ENCODE data around the gene MAPRE2.
"Not testable (repeated sequence)": the region's sequence is repeated elsewhere in the genome, so short reads cannot be mapped to it uniquely, and the experiment has no call there.

The MAPRE2 gene

DNA sequence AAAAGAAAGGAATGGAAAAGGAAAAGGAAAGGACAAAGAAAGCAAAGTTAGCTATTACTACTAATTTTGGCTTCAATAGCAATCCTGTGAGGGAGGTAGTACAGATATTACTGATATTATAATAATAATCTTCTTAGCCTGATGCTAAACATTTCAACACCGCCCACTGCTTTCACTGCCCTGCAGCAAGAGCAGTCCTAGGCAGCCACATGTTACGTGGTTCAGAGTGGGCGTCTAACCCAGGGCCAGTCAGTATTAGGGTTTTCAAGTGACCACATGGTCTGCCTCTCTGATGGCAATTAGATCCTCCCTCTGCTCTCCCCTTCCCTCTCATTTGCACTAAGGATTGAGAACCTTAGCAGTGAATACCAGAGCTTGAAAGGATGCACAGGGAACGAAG is 116.0 kb downstream of the MAPRE2 start:
- no peak for DNase-seq

DNA sequence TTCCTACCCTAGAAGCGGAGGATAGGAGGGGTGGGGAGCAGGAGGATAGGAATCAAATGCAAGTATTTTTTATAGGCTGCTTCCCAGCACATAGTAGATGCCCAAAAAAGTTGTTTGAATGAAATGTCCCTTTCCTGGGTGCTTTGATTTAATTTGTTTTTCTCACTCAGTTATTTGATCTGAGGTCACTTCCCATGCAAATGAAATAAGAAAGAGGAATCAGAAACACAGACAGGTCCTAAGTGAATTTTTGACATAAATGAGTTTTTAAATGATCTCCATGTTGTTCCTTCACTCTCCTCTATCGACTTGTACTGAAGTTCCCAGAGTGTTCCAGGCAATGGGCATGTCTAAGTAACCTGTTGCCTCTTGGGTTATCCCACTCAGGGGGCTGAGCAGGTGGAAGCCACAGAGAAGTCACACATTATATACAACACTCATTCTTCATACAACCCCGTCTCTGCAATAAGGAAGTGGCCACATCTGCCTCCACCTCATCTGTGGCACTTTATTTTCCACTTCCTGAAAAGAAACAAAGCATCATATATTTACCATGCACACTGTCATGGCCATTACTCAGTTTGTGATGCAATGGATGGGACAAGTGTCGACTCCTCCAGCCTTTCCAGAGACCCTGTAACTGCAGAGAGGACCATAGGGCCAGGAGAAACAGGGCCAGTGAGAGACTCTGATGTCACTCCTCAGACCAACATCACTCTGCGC is 117.7 kb downstream of the MAPRE2 start:
- no peak for DNase-seq

DNA sequence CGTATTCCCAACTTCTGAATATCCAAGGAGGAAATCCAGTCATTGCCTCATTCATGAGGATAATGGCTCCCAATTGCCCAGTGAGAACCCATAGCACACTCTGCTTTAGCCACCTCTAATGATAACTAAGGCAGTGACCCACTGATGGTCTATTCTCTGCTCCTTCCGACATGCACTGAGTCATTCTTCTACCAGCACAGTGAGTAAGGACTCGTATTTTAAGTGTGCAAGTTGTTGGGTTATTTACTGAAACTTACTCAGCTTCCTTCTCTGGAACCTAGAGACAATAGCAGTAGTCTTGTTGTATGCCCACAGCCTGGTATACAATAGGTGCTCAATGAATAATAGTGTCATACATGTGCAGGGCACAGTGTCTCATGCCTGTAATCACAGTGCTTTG is 118.6 kb downstream of the MAPRE2 start:
- no peak for DNase-seq

DNA sequence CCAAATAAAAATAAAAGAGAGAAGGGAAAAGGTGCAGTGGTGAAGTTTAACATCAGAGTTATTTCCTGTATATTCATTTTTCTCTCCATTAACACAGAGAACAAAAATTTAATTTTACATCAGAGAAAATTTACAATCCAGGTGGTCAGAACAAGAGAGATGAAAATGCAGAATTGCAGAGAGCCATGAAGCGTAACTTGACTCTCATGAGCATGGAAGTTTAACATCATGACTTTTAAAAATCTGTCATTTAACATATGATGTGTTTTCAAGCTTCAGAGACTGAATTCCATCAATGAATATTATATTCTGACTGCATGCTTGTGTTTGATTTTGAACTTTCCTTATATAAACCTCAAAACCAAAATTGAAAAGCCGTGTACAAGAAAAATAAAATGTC is 120.3 kb downstream of the MAPRE2 start:
- no peak for DNase-seq

DNA sequence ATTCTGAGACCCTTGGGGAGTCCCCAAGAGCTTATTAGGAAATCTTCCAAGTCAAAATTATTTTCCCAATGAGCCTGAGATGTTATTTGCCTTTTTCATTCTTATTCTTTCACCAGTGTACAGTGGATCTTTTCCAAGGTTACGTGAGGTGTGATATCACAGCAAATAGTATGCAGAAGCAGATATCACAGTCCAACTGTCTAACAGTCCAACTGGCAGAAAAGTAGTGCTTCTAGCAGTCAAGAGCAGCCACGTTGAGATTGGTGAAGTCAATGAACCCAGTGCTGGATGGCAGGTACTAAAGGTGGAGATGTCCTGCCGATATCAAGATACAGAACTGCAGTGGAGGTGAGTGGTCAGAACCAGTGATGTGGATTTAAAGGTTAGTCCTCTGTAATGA is 120.7 kb downstream of the MAPRE2 start:
- no peak for DNase-seq

DNA sequence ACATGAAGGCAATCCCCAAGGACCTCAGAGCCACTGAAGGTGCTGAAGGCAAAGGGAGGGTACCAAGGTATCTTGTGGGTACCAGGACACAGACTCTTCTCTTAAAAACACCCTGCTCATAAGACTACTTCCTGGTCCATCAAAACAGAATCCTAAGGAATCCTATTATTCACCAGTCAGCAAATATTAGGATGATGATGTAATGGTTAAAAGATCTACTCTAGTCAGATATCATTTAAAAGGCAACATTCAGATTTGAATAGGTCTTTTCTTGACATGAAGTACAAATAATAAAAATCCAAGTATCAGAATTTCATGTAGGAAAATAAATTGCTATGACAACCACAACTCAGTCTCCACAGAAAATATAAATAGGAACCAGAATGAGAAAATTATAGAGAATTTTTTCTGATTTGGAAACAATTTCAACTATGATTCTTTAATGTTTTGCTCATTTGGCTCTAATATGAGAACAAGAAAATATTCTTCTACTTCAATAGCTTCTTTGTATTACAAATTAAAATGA is 121.9 kb downstream of the MAPRE2 start:
- no peak for DNase-seq

DNA sequence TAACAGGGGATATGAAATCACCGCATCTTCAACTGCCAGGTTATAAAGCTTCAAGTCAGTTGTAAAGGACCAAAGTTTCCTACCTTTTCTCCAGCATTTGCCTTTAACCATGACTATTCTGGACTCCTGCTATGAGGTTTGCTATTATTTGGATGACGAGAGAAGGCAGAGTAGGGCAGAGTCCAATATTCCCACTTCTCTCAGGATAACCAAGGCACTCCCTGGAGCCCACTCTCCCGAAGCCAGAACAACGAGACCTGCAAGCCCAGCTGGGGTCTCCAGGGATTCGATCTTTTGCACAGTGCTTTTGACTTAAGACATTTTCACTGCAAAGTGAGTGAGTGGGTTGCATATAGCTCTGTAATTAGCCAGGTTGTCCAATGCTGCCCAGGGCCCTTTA is 122.5 kb downstream of the MAPRE2 start:
- DNase-seq = no peak

DNA sequence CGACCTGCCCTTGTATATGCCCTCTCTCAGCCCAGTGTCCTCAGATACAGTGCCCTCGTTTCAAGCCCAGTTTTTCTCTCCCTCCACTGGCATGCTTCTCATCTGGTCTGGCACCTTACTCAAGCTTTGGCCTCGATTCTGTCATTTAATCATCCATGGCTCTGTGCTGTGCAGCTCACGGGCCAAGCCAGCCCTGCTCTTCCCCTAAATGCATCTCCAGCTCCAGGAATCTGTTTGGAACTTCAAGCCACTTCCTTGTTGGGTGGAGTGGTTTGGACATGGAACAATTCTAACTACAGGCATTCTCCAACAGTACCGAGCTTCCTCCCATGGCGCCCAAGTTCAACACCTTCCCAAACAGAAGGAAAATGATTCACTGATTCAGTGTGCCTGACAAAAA is 122.9 kb downstream of the MAPRE2 start:
- no peak for DNase-seq

DNA sequence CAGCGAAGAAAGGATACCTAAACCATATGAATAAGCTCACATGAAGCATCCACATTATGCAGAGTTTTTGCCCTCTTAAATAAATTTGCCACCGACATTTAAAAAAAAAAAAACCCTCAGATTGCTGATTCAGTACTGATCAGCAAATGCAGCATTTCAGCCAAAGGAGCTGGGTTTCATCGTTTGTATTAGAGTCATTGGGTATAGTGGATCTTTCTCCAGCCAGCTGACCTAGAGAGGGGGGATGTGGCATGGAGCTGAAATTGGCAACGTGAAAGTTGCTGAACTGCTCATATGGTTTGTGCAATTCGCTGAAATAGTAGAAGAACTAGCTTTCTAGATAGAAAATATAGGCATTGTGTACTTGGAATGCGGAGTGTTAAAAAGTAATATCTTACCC is 126.1 kb downstream of the MAPRE2 start:
- DNase-seq = no peak

DNA sequence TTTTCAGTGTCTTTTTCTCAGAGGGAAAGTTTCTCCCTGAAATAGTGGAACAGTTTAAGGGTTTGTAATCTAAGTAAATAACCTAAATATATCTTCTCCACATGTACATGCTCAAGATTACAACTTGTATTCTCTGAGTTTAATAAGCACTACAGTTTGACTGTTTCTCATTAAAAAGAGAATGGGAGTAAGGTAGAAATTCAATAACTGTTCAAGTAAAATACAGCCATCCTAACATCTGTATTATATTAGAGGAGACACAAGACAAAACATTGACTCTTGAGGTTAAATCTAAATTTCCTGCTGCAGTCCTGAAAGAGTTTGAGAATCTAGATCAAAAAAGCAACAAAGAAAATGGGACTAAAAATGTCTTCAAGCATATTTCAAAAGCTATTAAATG is 126.6 kb downstream of the MAPRE2 start:
- no peak for DNase-seq

DNA sequence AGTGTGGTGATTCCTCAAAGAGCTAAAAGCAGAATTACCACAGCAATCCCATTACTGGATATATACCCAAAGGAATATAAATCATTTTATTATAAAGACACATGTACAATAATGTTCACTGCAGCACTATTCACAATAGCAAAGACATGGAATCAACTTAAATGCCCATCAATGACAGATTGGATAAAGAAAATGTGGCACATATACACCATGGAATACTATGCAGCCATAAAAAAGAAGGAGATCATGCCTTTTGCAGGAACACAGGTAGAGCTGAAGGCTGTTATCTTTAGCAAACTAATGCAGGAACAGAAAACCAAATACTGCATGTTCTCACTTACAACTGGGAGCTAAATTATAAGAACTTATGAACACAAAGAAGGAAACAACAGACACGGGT is 129.1 kb downstream of the MAPRE2 start:
- not testable (repeated sequence) for DNase-seq

DNA sequence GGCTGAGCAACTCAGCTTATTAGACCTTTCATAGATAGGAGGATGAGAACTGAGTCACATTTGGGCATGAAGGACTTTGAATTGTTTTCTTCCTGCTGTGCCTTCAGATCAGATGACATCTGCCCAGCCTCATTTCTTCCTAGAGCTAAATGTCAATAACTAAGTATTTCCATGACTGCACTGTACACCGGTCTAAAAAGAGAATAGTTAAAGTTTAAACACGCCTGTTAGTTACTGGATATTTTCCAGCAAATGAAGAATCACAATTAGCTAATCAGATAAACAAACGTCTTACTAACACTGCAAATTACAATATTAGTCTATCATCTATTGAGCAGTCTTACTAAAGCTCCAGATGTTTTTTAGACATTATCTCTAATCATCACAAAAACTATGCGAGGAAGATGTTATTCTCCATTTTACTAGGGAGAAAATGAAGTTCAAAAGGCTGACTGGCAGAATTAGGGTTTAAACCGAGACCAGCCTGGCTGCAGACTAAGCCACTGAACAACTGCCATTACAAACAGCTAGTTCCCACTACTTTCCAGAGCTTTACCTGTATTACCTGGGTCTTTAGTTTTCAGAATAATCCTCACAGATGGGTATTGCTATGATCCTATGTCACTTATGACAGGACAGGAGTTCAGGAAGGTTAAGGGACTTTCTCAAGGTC is 130.2 kb downstream of the MAPRE2 start:
- no peak for DNase-seq

DNA sequence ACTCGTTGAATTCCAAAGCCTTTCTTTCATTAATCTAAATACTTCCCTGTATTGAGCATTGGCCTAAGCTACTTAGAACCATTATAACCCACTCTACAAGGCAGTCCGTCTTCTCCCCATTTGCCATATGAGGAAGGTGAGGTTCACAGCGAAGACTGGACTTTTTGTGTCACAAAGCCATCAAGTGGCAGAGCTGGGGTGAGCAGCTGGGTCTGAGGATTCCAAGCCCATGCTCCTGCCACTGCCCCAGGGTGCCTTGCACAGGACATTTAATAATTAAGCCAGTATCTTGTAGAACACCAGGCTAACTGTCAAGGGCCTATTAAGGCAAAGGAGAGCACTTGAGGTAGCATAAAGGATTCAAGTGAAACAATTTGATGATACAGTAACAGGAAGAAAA is 130.8 kb downstream of the MAPRE2 start:
- no peak for DNase-seq

DNA sequence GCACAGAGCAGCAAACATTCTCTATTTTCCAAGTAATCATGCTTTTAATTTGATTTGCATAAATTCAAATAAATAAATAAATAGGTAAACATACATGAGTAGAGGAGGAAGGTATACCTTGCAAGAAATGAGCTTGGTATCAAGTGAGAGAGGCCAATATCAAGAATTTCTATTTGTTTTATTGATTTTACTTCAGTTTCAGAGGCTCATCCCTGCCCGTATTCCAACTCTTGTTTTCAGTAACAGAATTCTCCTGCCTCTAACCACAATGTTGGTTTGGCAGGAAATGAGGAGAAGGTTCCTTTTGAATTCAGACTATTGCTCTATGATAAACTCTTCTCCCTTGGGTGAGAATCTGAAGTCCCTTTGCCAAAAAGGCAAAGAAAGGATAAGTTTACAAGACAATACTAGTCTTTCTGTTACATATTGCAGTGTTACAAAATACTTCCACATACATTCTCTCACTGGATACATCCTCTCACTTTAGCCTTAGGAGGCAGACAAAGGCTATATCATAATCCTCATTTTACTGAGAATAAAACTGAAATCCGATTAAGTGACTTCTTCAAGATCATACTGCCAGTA is 131.3 kb downstream of the MAPRE2 start:
- no peak for DNase-seq

DNA sequence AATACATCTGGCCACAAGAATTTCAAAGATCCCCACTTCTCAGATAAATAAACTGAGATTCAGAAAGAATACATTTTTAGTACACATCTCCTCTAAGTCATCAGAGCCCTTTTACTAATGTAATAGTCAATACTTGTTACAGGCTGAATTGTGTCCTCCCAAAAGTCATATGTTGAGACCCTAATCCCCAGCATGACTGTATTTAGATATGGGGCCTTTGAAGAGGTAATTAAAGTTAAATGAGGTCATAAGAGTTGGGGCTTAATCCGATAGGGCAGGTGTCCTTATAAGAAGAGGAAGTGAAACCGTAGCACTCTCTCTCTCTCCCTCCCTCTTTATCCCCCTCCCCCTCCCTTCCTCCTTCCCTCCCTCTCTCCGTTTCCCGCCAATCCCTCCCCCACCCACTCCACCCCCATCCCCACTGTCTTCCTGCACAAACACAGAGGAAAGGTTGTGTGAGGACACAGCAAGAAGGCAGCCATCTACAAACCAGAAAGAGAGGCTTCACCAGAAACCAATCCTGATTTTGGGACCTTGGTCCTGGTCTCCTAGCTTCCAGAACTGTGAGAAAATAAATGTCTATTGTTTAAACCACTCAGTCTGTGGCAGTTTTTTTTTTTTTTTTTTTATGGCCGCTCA is 133.0 kb downstream of the MAPRE2 start:
- no peak for DNase-seq

DNA sequence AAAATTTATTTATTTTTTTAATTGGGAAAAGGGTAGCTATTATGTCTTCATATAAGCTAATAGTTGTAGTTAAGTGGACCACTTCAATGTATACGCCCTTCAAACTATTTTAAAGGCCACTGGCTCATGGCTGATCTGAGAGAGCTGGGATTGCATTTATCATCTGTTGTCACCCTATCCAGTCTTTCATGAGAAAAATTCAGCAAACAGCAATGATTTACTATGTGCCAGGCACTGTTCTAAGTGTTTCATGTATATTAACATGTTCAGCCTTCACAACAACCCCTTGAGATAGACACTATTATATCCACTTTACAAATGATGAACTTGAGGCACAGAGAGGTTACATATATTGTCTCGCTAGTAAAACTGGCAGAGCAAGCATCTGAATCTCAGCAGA is 133.5 kb downstream of the MAPRE2 start:
- no peak for DNase-seq

DNA sequence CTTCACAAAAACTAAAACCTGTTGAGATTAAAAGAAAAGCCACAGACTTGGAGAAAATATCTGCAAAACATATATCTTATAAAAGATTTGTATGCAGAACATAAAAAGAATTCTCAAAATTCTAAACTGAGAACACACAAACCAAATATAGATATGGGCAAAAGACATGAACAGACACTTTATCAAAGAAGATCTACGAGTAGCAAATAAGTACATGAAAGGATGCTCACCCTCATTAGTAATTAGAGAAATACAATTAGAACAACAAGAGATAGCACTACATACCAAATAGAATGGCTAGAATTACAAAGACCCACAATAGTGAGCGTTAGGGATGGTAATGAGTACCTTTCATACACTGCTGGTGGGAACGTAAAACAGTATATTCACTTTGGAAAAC is 135.7 kb downstream of the MAPRE2 start:
- no peak for DNase-seq

DNA sequence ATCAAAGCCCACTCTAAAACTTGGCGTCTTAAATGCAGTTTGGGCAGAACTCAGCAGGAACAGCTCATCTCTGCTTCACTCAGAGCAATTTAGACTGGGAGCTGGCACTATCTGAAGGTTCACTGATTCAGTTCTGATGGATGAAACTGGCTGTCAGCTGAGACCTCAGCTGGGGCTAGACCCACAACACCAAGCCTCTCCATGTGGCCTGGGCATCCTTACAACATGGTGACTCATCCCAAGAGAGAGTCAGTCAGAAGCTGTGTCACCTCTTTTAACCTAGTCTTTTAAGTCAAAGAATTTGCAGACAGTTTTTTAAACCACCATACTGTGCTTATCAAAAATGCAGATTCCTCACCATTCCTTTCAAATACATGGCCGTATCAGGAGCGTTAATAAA is 137.0 kb downstream of the MAPRE2 start:
- no peak for DNase-seq

DNA sequence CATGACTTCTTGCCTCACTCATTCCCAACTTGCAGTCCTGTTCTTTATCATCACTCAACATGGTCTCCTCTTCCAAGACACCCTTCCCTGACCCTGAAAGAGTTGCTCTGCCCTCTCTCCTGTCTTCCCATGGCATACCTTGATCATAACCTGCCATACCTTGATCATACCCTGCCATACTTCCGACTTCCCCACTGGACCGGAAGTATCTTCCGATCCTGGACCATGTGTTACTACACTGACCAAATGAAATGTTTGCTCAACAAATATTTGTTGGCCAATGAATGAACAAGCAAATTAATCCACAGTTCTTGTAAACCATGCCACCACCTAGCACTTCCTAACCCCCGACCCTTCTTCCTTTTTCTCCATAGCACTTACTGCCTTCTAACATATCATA is 138.7 kb downstream of the MAPRE2 start:
- no peak for DNase-seq

DNA sequence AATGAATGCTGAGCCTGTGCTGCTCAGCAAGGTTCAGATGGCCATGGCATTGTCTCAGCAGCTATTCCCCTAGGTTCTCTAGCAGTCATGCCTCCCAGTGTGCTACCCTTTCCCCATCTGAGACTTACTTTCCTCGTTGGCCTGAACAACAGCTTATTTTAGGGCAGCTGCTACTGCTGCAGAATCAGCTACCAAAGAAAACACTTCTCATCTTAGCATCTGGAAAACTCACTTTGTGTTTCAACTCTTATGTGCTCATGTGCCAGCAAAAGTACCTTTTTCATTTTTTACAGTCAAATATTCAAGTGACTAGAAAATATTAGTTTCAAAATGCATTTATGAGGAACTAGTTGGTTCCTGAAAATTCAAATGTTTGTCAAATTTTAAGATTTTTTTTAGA is 139.2 kb downstream of the MAPRE2 start:
- DNase-seq = no peak

DNA sequence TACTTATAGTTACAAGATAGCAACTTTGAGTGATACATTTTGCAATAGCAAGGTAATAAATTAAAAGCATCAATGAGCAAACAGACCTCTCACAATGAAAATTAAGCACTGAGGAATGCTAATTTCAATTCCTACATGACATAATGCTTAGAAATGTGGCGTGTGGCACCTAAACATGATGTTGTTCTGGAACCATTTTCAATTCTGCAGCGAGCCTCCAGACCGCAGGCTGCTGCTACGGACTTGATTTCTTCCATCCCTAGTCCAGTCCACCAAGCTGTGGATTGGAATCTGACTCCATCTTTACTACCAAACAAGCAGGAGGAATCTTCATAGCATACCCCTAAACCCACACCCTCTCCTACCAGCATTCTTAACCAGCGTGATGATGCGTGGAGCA is 140.9 kb downstream of the MAPRE2 start:
- no peak for DNase-seq

DNA sequence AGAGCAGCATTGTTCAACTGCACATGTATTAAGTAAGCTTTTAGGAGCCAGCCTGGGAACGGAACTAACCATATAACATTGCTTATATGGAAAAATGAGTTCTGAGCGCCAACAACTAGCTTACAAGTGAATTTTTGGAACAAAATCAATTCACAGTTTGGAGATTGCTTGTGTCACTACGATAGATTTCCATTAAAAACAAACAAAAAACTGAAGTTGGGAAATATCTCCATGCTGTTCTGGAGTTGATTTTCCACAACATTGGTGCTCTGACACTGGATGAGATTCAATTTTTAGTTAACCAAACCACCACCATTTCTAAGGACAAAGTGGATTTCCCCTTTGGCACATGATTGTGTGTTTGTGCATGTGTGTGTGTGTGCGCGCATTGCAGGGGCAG is 142.7 kb downstream of the MAPRE2 start:
- DNase-seq = no peak

DNA sequence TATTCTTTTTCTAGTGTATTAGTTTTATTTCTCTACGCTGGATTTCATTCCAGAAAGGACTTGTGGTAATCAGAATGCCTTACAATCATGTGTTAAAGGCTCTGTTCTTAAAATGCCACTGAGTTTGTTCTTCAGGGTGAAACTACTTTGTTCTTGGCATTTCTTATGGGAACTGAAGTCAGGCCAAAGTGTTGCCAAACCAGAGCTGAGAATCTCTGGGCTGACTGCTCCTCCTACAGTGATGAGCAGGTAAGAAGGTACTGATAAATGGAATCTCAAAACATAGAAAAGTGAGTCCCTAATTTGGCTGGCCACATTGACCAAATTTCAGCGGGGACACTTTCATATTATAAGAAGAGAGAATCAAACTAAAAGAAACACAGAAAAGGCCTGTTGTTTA is 144.6 kb downstream of the MAPRE2 start:
- DNase-seq = no peak
